ACC112 (cell line): Measurements from ENCODE around the gene GATA1.
A peak's percentile ranks its signal among the peaks of the same experiment; 100 is the strongest.

ENCODE experiments used
- H2AFZ ChIP-seq: fragments of 200-600 bp; sonication (generic); one replicate; pipeline ENCODE4 v1.6.0; 2017; ENCODE audit warnings: antibody characterized with exemption, low read length; ENCODE audit not compliant: unreplicated experiment
- H3K27ac ChIP-seq: fragments of 200-600 bp; sonication (generic); 2 replicates; pipeline ENCODE4 v1.5.1; 2014; ENCODE audit warnings: low read depth, mild to moderate bottlenecking, antibody characterized with exemption, low read length, moderate library complexity
- H3K27me3 ChIP-seq: fragments of 200-600 bp; sonication (generic); 2 replicates; pipeline ENCODE4 v1.6.1; 2014; ENCODE audit warnings: mild to moderate bottlenecking, antibody characterized with exemption, low read length, moderate library complexity, mixed read lengths; ENCODE audit not compliant: insufficient read depth
- H3K36me3 ChIP-seq: fragments of 200-600 bp; sonication (generic); 2 replicates; pipeline ENCODE4 v1.6.1; 2016; ENCODE audit warnings: mild to moderate bottlenecking, antibody characterized with exemption, low read length, moderate library complexity, mixed read lengths; ENCODE audit not compliant: insufficient read depth
- H3K4me1 ChIP-seq: fragments of 200-600 bp; sonication (generic); one replicate; pipeline ENCODE4 v1.6.1; 2016; ENCODE audit warnings: low read length, mixed read lengths; ENCODE audit not compliant: insufficient read depth, unreplicated experiment, control insufficient read depth
- H3K4me3 ChIP-seq: fragments of 200-600 bp; sonication (generic); 2 replicates; pipeline ENCODE4 v1.5.1; 2014; ENCODE audit warnings: mild to moderate bottlenecking, low read depth, low read length
- H3K79me2 ChIP-seq: fragments of 200-600 bp; sonication (generic); one replicate; pipeline ENCODE4 v1.6.0; 2016; ENCODE audit warnings: low read length; ENCODE audit not compliant: control insufficient read depth, unreplicated experiment, insufficient read depth

The GATA1 gene

DNA sequence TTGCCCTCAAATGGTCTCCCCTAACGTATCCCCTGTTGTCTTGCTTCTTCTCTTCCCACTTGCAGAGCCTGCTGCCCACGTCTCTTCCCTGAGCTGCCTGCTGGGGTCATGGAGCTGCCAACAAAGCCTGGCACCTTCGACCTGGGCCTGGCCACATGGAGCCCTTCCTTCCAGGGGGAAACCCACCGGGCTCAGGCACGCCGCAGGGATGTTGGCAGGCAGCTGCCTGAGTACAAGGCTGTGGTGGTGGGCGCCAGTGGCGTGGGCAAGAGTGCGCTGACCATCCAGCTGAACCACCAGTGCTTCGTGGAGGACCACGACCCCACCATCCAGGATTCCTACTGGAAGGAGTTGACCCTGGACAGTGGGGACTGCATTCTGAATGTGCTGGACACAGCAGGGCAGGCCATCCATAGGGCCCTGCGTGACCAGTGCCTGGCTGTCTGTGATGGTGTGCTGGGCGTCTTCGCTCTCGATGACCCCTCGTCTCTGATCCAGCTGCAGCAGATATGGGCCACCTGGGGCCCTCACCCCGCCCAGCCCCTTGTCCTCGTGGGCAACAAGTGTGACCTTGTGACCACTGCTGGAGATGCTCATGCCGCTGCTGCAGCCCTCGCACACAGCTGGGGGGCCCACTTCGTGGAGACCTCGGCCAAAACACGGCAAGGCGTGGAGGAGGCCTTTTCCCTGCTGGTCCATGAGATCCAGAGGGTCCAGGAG, 42.8 kb downstream of the GATA1 start:
- no peak overlapping the region for H2AFZ ChIP-seq
- H3K4me1 ChIP-seq, result no peaks in the 10 kb centered on the region
- H3K27me3 ChIP-seq, result peaks cover 34% of the 10 kb centered on the region
- no peaks in the 10 kb centered on the region for H3K79me2 ChIP-seq
- no peaks in the 10 kb centered on the region for H3K36me3 ChIP-seq
- no peak overlapping the region for H3K4me3 ChIP-seq
- no peak overlapping the region for H3K27ac ChIP-seq

DNA sequence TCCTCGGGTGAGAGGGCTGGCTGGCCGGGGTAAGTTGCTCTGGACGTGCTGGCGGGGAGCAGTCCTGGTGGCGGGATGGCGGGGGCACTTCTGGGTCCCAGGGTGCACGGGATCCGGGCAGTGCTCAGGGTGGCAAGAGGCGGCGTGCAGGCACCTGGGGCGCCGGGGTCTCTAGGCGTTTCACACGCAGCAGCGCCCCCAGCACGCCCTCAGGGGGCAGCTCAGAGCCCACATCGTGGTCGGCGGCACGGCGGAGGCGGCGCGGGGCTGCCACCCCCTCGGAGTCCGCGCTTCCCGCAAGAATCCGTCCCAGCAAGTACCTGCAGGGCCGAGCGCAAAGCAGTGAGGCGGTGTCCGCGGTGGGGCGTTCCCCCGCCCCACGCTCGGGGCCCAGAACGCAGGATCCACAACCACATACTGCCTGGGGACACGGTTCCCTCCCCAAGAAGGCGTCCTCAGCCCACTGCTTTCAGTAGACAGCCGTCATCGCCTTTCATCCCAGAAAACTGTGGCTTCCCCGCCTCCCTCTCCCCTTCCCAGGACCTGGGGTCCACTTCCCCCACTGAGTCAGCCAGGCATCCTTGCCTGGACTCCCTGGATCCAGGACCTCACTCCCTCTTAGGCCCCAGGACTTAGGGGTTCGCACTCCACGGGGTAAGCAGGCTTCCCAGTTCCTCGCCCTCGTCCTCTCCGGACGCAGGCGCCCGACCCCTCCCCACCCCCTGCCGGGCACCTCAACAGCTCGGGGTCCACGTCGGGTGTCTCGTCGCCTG, 44.9 kb downstream of the GATA1 start:
- Histone ChIP-seq H3K27ac (no peak overlapping the region), H3K4me3 (no peak overlapping the region), H3K27me3 (peaks cover 52% of the 10 kb centered on the region), H2AFZ (no peak overlapping the region), H3K36me3 (no peaks in the 10 kb centered on the region), H3K4me1 (no peaks in the 10 kb centered on the region), H3K79me2 (no peaks in the 10 kb centered on the region)

DNA sequence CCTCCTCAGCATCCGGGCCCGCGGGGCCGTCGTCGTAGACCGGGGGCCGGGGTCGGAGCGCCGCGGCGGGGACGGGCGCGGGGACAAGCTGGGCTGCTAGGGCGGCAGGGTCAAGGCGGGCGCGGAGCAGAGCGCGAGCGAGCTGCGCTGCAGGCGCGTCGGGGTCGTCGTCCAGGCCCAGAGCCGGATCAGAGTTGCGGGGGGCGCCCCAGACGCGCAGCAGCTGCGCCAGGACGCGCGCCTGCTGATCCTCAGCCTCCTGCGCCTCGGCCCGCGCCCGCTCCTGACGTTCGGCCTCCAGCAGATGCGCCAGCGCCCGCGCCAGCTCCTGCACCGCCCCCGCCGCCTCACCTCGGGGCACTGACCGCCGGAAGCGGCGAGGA, 45.5 kb downstream of the GATA1 start:
- Histone ChIP-seq H3K36me3 (no peaks in the 10 kb centered on the region), H3K27me3 (peaks cover 54% of the 10 kb centered on the region), H3K4me1 (no peaks in the 10 kb centered on the region), H3K27ac (no peak overlapping the region), H2AFZ (no peak overlapping the region), H3K79me2 (no peaks in the 10 kb centered on the region), H3K4me3 (no peak overlapping the region)

DNA sequence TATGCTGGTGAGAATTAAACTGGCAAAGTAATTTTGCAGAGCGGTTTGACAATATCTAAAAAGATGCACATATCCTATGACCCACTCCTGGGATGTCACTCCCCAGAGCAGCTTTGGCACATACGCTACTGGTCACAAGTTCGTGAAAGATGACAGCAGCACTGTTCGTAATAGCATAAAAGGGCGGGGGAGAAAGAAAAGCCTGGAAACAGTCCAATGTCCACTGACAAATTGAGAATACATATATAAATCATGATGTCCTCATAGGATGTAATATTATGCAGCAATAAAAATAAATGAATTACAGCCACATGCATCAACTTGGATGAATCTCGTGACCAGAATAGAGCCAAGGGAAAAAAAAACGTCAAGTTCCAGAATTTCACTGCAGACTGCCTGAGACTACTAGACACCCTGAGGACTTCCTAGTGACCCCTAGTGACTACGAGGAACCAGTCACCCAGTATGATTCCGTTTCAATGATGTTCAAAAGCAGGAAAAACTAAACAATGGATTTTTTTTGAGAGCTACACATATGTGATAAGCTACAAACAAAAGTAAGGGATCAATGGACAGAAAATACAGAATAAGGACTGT, 47.2 kb downstream of the GATA1 start:
- Histone ChIP-seq H3K4me3 (no peak overlapping the region), H3K79me2 (no peaks in the 10 kb centered on the region), H3K36me3 (no peaks in the 10 kb centered on the region), H2AFZ (no peak overlapping the region), H3K4me1 (no peaks in the 10 kb centered on the region), H3K27me3 (peaks cover 54% of the 10 kb centered on the region), H3K27ac (no peak overlapping the region)

DNA sequence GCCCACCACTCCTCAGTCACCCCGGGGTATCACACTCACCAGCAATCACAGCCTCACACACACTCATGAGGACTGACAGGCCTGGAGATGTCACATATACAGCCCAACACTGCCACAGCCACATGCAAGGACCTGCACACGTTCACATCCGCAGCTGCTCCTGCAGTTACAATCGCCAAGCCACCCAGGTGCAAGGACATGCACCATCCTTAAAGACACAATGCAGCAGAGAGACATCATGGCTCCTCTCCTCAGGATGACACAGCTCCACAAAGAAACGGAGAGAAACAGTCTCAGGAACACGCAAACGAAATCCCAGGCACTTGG, 48.0 kb downstream of the GATA1 start:
- Histone ChIP-seq H3K4me3 (peak overlapping the region; percentile 59; the same call in 1 of the 2 replicates), H3K4me1 (no peaks in the 10 kb centered on the region), H2AFZ (no peak overlapping the region), H3K27ac (no peak overlapping the region), H3K27me3 (peaks cover 54% of the 10 kb centered on the region), H3K36me3 (no peaks in the 10 kb centered on the region), H3K79me2 (no peaks in the 10 kb centered on the region)

DNA sequence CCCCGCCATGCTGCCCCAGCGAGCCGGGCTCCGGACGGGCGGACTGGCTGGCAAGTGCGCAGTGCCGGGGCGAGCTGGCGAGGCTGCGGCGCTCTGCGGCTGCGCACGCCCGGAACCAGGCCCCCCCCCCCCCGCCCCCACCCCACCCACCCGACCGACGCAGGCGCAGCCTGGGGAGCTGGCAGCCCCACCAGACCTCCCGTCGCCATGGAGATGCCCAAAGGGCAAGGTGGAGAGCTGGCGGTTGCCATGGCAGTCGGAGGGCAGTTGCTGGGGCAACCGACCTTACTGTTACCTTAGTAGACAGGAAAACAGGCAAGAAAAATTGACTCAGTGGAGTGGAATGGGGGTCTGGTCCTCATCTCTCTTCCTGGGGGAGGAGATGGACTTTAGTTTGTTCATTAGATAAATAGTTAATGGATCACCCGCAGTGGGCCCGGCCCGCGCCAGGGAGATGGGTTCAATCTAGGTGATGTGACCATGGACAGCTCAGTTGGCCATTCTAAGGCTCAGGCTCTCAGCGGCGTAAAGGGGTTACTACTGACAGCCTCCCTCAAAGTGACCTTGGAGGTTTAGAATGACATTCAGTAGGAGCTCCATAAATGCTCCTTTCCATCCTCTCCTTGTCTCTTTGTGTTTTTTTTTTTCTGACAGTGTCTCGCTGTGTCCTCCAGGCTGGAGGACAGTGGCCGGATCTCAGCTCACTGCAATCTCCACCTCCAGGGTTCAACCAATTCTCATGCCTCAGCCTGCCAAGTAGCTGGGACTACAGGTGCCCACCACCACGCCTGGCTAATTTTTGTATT, 49.3 kb downstream of the GATA1 start, which contains the start of gene PCSK1N:
PCSK1N (minus strand) TSS at position 87 of the 806 bp plus-strand sequence; CDS start at position 9, 78 bp downstream.
- H3K4me3 ChIP-seq, result peak within 1 kb of the TSS; percentile 59; the same call in 1 of the 2 replicates
- H2AFZ ChIP-seq, result no peak within 1 kb of the TSS
- H3K36me3 ChIP-seq, result no peaks in the 10 kb centered on the region
- peaks cover 53% of the 10 kb centered on the region for H3K27me3 ChIP-seq
- H3K4me1 ChIP-seq, result no peaks in the 10 kb centered on the region
- no peak within 1 kb of the TSS for H3K27ac ChIP-seq
- no peaks in the 10 kb centered on the region for H3K79me2 ChIP-seq

DNA sequence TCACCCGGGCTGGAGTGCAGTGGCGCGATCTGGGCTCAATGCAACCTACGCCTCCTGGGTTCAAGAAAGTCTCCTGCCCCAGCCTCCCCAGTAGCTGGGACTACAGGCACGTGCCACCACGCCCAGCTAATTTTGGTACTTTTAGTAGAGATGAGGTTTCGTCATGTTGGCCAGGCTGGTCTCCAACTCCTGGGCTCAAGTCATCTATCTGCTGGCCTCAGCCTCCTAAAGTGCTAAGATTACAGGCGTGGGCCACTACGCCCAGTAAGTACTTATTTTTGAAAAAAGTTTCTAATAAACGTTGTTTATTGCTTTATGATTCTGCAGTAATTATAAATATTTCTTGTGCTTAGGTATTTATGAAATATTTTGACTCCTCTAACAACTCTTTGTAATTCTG, 53.3 kb downstream of the GATA1 start:
- Histone ChIP-seq H3K27ac (no peak overlapping the region), H3K79me2 (no peaks in the 10 kb centered on the region), H2AFZ (no peak overlapping the region), H3K27me3 (peaks cover 15% of the 10 kb centered on the region; the same call in 1 of the 2 replicates), H3K4me3 (no peak overlapping the region), H3K36me3 (no peaks in the 10 kb centered on the region), H3K4me1 (no peaks in the 10 kb centered on the region)
